PFSK-1 (cell line): ENCODE measurements around the gene LPAR6.

Source experiments
- FOXP2 ChIP-seq: optimal IDR thresholded peaks from 2 replicates; pipeline ENCODE3; 2011; ENCODE audit warnings: borderline replicate concordance, control low read depth, inconsistent platforms; ENCODE audit not compliant: insufficient read depth; ENCODE audit errors: extremely low read length, extremely low read depth
- POLR2AphosphoS5 ChIP-seq: IDR thresholded peaks from 2 replicates; pipeline ENCODE4 v1.6.1; 2012; ENCODE audit warnings: low read depth, mild to moderate bottlenecking, control low read depth, low read length, moderate library complexity
- REST ChIP-seq, 2 experiments: IDR thresholded peaks; 2 replicates each; pipeline versions ENCODE4 v1.6.1 to v1.8.0; 2011 to 2012; ENCODE audit warnings: low read depth in 2 of 2, low read length in 2 of 2, control low read depth in 1 of 2, inconsistent platforms in 1 of 2, mild to moderate bottlenecking in 1 of 2, moderate library complexity in 1 of 2; ENCODE audit not compliant: insufficient read depth in 1 of 2
- SIN3A ChIP-seq: IDR thresholded peaks from 2 replicates; pipeline ENCODE4 v1.6.1; 2012; ENCODE audit warnings: mild to moderate bottlenecking, low read length, moderate library complexity, borderline replicate concordance; ENCODE audit not compliant: insufficient read depth
- TAF1 ChIP-seq: IDR thresholded peaks from 2 replicates; pipeline ENCODE4 v1.6.1; 2012; ENCODE audit warnings: low read length, control low read depth, borderline replicate concordance; ENCODE audit not compliant: insufficient read depth

DNA sequence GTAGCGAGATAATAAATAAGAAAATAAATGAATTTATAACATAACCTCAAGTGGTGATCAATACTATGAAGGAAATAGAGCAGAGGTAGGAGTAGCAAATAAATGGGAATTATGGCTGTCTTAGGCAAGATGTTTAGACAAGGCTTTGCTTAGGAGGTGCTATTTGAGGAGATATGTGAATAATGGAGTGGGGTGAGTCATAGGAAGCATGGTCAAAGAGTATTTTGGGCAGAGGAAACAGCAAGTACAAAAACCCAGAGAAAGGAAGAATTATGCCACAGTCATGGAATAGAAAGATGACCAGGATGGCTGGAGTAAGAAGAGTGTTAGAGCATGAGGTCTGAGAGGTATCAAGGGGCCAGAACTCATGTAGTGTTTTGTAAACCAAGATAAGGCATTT, 33.6 kb upstream of the LPAR6 start:
- TF ChIP-seq POLR2AphosphoS5 (no peak), SIN3A (no peak), FOXP2 (no peak), REST (IDR thresholded peaks at IDR 0.05; ENCODE audit: insufficient read depth in 1 of 2, low read depth in 2 of 2, low read length in 2 of 2) (no peak), TAF1 (no peak)
